Thyroid gland (tissue), 4 donors: ENCODE measurements around the gene TCF7L2.

ENCODE experiments used
- POLR2A ChIP-seq, 2 donors: fragments of 450-650 bp; IDR thresholded peaks; one replicate each; pipeline ENCODE4 v1.6.1; 2017; ENCODE audit warnings: antibody characterized with exemption in 2 of 2, mild to moderate bottlenecking in 2 of 2, moderate library complexity in 1 of 2
- TF ChIP-seq, protein P1 (sequence below), 6 experiments: fragments of 200-600 bp in 3 of 6; fragments of 450-650 bp in 3 of 6; sonication (generic) in 3 of 6; IDR thresholded peaks; one replicate each; pipeline ENCODE4 v1.5.1; 2016 to 2019; ENCODE audit warnings: antibody characterized with exemption in 6 of 6, mild to moderate bottlenecking in 2 of 6, inconsistent platforms in 1 of 6, moderate library complexity in 1 of 6

DNA sequence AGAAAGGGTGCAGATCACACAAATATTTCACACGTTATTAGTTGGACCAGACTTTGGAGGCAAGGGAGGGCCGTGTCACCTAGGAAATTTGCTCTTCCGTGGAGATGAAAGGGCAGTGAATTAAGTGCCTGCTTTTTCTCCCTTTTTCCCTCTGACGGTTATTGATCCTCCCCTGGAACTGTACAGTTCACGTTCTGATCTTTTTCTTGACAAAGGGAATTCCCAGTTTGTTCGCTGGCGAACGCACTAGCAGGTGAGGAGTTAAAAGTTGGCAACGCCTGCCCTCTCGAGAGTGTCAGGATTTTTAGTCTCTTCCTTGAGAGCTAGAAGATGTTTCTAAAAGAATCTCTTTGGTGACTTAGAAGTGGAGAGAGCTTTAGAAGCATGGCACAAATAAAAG is 111.5 kb downstream of the TCF7L2 start:
- TF ChIP-seq, protein P1, sequence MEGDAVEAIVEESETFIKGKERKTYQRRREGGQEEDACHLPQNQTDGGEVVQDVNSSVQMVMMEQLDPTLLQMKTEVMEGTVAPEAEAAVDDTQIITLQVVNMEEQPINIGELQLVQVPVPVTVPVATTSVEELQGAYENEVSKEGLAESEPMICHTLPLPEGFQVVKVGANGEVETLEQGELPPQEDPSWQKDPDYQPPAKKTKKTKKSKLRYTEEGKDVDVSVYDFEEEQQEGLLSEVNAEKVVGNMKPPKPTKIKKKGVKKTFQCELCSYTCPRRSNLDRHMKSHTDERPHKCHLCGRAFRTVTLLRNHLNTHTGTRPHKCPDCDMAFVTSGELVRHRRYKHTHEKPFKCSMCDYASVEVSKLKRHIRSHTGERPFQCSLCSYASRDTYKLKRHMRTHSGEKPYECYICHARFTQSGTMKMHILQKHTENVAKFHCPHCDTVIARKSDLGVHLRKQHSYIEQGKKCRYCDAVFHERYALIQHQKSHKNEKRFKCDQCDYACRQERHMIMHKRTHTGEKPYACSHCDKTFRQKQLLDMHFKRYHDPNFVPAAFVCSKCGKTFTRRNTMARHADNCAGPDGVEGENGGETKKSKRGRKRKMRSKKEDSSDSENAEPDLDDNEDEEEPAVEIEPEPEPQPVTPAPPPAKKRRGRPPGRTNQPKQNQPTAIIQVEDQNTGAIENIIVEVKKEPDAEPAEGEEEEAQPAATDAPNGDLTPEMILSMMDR (IDR thresholded peaks at IDR 0.05), result no peak
- no peak for TF ChIP-seq POLR2A (IDR thresholded peaks at IDR 0.05)
